Measurements from ENCODE around the gene C1orf116.

DNA sequence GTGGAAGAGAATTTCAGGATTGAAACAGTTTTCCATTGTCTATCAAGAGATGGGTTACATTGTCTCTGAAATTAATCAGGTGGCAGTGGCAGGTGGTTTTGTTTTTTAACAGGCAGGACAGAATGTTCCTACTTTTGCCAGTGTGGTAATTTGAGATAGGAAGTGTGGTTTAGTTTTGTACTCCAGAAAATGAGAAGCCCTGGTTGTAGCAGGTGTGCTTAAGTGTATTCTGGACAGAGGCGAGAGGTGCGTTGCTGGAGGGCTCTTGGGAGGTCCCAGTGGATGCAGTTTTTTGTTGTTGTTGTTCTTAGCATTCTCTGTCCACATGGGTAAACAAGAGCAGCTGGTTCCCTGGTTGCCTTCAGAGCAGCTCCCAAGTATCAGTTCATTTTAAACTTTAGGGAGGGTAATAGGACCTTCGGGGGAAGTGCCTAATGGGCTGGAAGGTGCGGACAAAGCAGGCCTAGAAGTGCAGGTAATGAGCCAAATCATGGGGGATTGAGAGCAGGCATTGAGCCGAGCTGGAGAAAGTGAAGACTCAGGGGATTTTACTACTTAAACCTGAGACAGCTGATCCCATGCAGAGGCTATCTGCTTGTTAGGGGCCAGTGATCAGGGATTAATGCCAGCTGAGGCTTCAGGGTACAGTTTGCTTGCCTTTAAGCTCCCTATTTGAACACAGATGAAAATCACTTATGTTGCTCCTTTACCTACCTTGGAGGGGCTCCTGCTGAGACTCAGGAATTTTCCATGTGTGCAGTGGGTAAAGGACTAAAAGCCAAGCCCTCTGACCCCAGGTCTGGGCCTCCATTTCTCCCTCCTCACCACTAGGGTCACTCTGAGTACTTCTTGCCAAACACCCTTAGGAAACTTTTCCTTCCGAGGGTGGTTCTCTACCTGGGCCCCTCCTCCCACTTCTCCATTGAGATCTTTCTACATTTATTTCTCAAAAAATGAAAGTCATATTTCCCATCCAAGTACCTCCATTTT lies 26.6 kb upstream of the C1orf116 start:
- TF ChIP-seq, protein P1, sequence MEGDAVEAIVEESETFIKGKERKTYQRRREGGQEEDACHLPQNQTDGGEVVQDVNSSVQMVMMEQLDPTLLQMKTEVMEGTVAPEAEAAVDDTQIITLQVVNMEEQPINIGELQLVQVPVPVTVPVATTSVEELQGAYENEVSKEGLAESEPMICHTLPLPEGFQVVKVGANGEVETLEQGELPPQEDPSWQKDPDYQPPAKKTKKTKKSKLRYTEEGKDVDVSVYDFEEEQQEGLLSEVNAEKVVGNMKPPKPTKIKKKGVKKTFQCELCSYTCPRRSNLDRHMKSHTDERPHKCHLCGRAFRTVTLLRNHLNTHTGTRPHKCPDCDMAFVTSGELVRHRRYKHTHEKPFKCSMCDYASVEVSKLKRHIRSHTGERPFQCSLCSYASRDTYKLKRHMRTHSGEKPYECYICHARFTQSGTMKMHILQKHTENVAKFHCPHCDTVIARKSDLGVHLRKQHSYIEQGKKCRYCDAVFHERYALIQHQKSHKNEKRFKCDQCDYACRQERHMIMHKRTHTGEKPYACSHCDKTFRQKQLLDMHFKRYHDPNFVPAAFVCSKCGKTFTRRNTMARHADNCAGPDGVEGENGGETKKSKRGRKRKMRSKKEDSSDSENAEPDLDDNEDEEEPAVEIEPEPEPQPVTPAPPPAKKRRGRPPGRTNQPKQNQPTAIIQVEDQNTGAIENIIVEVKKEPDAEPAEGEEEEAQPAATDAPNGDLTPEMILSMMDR (conservative IDR thresholded peaks at IDR 0.05 in 1 of 2, IDR thresholded peaks at IDR 0.05 in 1 of 2; ENCODE audit: extremely low read depth in 1 of 2, insufficient read depth in 1 of 2, low read depth in 1 of 2, low read length in 2 of 2): no peak
- no peak for TF ChIP-seq EZH2 (IDR thresholded peaks at IDR 0.05; ENCODE audit: borderline replicate concordance, low read length)

Measured in mammary epithelial cell (primary cell).